ENCODE data around the gene WNT1.

The WNT1 gene

DNA sequence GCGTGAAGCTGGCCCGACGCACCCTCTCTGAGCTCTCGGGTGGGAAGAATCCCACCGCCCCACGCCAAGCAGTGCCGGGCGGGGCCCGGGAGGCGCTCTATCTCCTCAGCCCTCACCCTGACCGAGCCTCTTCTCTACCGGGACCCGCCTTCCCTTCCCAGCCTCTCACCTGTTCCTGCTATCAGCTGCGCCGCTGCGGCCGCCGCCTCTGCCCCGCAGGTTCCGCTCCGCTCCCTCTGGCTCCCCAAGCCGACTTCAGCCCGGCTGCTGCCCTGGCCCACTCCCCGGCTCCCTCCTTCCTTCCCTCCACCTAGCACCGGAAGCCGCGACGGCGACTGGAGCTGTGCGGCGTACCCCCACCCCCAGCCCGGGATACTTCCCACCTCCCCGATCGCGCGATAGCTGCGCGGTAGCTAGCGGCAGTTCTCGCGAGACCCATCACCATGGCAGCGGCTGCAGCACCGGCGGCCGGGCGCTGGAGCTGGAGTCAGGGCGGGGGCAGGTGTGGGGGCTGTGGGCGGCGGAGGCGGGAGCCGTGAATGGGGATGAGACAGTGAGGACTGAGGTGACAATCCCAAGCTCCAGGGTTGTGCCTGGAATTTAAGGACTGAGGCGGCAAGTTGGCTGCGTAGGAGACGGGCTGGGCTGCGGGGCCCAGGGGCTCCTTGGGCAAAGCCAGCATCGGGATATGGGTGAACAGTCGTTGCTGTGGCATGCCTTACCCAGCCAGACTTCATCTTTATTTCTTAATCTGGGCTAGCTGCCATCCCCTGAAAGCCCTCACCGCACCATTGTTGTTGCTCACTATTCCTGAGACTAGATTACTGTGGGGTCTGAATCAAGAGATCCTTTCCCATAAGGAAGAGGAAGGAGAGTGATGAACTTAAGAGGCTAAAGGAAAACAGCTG, 20.7 kb upstream of the WNT1 start, which contains the start of gene ARF3:
Gene ARF3, minus strand, starts transcription at position 347 of the 908 bp plus-strand sequence. CDS start 16,392 bp downstream, outside the sequence.
- TF ChIP-seq POLR2AphosphoS5 (IDR thresholded peaks at IDR 0.05; ENCODE audit: low read depth, low read length) (peak; percentile 81), TAF1 (IDR thresholded peaks at IDR 0.05; ENCODE audit: borderline replicate concordance, insufficient read depth, low read length) (peak; percentile 65; the same call in 1 of the 2 replicates), FOXP2 (optimal IDR thresholded peaks at IDR 0.05; ENCODE audit: borderline replicate concordance, extremely low read depth, extremely low read length, insufficient read depth) (peak; percentile 79), SIN3A (IDR thresholded peaks at IDR 0.05; ENCODE audit: borderline replicate concordance, insufficient read depth, low read length) (peak; percentile 99)
- TF ChIP-seq, protein P1, sequence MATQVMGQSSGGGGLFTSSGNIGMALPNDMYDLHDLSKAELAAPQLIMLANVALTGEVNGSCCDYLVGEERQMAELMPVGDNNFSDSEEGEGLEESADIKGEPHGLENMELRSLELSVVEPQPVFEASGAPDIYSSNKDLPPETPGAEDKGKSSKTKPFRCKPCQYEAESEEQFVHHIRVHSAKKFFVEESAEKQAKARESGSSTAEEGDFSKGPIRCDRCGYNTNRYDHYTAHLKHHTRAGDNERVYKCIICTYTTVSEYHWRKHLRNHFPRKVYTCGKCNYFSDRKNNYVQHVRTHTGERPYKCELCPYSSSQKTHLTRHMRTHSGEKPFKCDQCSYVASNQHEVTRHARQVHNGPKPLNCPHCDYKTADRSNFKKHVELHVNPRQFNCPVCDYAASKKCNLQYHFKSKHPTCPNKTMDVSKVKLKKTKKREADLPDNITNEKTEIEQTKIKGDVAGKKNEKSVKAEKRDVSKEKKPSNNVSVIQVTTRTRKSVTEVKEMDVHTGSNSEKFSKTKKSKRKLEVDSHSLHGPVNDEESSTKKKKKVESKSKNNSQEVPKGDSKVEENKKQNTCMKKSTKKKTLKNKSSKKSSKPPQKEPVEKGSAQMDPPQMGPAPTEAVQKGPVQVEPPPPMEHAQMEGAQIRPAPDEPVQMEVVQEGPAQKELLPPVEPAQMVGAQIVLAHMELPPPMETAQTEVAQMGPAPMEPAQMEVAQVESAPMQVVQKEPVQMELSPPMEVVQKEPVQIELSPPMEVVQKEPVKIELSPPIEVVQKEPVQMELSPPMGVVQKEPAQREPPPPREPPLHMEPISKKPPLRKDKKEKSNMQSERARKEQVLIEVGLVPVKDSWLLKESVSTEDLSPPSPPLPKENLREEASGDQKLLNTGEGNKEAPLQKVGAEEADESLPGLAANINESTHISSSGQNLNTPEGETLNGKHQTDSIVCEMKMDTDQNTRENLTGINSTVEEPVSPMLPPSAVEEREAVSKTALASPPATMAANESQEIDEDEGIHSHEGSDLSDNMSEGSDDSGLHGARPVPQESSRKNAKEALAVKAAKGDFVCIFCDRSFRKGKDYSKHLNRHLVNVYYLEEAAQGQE (IDR thresholded peaks at IDR 0.05; ENCODE audit: insufficient read depth in 1 of 2, low read depth in 2 of 2, low read length in 2 of 2) = no peak

DNA sequence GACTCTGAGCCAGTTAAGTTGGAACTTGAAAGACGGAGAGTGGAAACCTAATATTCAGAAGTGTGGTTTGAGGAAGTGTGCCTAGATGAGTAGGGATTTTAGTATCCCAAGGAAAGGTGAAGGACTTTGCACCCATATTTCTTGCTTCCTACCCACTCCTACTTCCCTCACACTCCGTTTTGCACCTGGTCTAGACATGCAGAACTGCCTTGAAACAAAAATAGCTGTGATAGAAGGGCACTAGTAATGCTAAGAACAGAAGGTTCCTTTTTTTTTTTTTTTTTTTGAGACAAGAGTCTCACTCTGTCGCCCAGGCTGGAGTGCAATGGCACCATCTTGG, 20.1 kb upstream of the WNT1 start:
- no peak for TF ChIP-seq SIN3A (IDR thresholded peaks at IDR 0.05; ENCODE audit: borderline replicate concordance, insufficient read depth, low read length)

DNA sequence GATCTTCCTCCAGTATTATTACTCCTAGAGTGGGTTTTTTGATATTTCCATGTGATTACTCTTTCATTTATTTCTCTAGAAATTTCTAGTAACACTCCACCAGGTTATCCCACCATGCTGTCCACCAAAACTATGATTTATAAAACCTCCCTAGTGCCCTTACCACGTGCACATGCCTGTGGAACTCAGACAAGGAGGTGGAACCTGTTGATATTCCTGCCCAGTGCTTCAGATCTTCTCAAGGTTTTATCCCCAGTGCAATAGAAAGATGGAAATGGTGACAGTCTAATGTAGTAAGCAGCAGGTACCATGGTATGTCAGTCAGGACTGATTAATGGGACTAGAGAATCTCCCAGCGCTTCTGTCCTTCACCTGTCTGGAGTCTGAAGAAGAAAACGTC, 17.3 kb upstream of the WNT1 start:
- TF ChIP-seq TAF1 (IDR thresholded peaks at IDR 0.05; ENCODE audit: borderline replicate concordance, insufficient read depth, low read length) (no peak), POLR2AphosphoS5 (IDR thresholded peaks at IDR 0.05; ENCODE audit: low read depth, low read length) (no peak), SIN3A (IDR thresholded peaks at IDR 0.05; ENCODE audit: borderline replicate concordance, insufficient read depth, low read length) (no peak), FOXP2 (optimal IDR thresholded peaks at IDR 0.05; ENCODE audit: borderline replicate concordance, extremely low read depth, extremely low read length, insufficient read depth) (no peak)
- TF ChIP-seq, protein P1 (IDR thresholded peaks at IDR 0.05; ENCODE audit: insufficient read depth in 1 of 2, low read depth in 2 of 2, low read length in 2 of 2) = no peak

DNA sequence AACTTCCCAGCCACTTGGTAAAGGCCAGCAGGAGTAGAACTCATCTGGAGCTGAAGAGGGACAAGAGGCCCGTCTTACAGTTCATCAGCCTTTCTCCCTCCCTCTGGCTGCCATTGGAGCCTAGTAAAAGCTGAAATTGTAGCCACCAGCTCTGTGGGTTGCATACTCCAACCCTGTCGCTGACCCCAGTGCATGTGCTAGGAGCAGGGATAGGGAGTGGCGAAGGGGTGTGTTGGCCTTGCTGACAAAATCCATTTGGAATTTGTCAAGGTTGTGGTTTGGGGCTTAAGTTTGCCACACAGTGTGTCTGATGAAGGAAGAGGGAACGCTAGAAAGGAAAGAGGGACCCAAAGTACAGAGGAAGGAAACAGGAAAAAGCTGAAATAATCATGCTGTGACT, 16.8 kb upstream of the WNT1 start:
- no peak for TF ChIP-seq POLR2AphosphoS5 (IDR thresholded peaks at IDR 0.05; ENCODE audit: low read depth, low read length)
- TF ChIP-seq, protein P1 (IDR thresholded peaks at IDR 0.05; ENCODE audit: insufficient read depth in 1 of 2, low read depth in 2 of 2, low read length in 2 of 2) = no peak
- TF ChIP-seq SIN3A (IDR thresholded peaks at IDR 0.05; ENCODE audit: borderline replicate concordance, insufficient read depth, low read length) = no peak
- TF ChIP-seq TAF1 (IDR thresholded peaks at IDR 0.05; ENCODE audit: borderline replicate concordance, insufficient read depth, low read length) = no peak
- TF ChIP-seq FOXP2 (optimal IDR thresholded peaks at IDR 0.05; ENCODE audit: borderline replicate concordance, extremely low read depth, extremely low read length, insufficient read depth) = no peak

DNA sequence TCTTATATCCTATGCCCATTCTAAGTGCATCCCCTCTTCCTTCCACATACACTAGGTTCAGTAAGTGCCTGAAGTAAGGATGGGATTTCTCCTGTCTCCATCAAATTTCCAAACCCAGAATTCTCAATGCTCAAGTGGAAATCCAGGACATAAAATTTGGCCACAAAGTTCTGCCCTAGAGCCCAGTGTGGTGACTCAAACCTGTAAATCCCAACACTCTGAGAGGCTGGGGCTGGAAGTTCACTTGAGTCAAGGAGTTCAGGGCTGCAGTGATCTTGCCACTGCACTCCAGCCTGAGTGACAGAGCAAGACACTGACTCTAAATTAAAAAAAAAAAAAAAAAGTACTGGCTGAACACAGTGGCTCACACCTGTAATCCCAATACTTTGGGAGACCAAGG, 16.3 kb upstream of the WNT1 start:
- no peak for TF ChIP-seq FOXP2 (optimal IDR thresholded peaks at IDR 0.05; ENCODE audit: borderline replicate concordance, extremely low read depth, extremely low read length, insufficient read depth)
- TF ChIP-seq, protein P1 (IDR thresholded peaks at IDR 0.05; ENCODE audit: insufficient read depth in 1 of 2, low read depth in 2 of 2, low read length in 2 of 2) = no peak
- no peak for TF ChIP-seq TAF1 (IDR thresholded peaks at IDR 0.05; ENCODE audit: borderline replicate concordance, insufficient read depth, low read length)
- TF ChIP-seq SIN3A (IDR thresholded peaks at IDR 0.05; ENCODE audit: borderline replicate concordance, insufficient read depth, low read length) = no peak
- TF ChIP-seq POLR2AphosphoS5 (IDR thresholded peaks at IDR 0.05; ENCODE audit: low read depth, low read length) = no peak
